WTC11 (cell line): Measurements from ENCODE around the gene SUCLG1. TPM values are rescaled to one million over a fixed set of nuclear protein-coding genes. Genes with fewer than 3 reads are reported as not detected.

Experiments
- ATAC-seq: fragments of 200-7000 bp; cut with Tn5 transposase; 2 replicates; pipeline ENCODE4 v1.10.0; 2021; ENCODE audit warnings: mild to moderate bottlenecking, moderate library complexity
- CTCF ChIA-PET: fragments of 300-600 bp; sonication (Branson Sonifier 250); formaldehyde crosslinking; loops from one replicate; lab custom pipeline; 2021; ENCODE audit warnings: antibody characterized with exemption; lab: Charles Lee
- POLR2A ChIA-PET: fragments of 350-600 bp; sonication (Branson Sonifier 250); formaldehyde crosslinking; loops from one replicate; lab custom pipeline; 2021; ENCODE audit warnings: antibody characterized with exemption; lab: Charles Lee
- DNase-seq: peaks from one replicate; pipeline ENCODE4 v3.0.0; 2021; ENCODE audit warnings: low spot score
- H3K27ac Mint-ChIP-seq: 2 replicates; pipeline ENCODE4 v1.8.0; 2021; ENCODE audit warnings: mixed read lengths
- H3K27me3 Mint-ChIP-seq: 2 replicates; pipeline ENCODE4 v1.8.0; 2021; ENCODE audit warnings: low read depth, mild to moderate bottlenecking, moderate library complexity, mixed read lengths
- H3K36me3 Mint-ChIP-seq: 2 replicates; pipeline ENCODE4 v1.8.0; 2021; ENCODE audit warnings: mixed read lengths
- H3K4me1 Mint-ChIP-seq: 2 replicates; pipeline ENCODE4 v1.8.0; 2022; ENCODE audit warnings: mixed read lengths
- H3K4me3 Mint-ChIP-seq: 2 replicates; pipeline ENCODE4 v1.8.0; 2021; ENCODE audit warnings: mild to moderate bottlenecking, moderate library complexity, mixed read lengths
- H3K9me3 Mint-ChIP-seq: 2 replicates; pipeline ENCODE4 v1.8.0; 2021; ENCODE audit warnings: mixed read lengths
- AFF4 ChIP-seq: sonication (generic); formaldehyde crosslinking; IDR thresholded peaks from 2 replicates; pipeline ENCODE4 v1.8.1; 2023; ENCODE audit warnings: mild to moderate bottlenecking, missing genetic modification reagents, borderline replicate concordance
- CBFB ChIP-seq: sonication (generic); formaldehyde crosslinking; IDR thresholded peaks from 2 replicates; pipeline ENCODE4 v1.8.1; 2022; ENCODE audit warnings: mild to moderate bottlenecking, low read depth, missing genetic modification reagents
- CREB1 ChIP-seq: sonication (generic); formaldehyde crosslinking; IDR thresholded peaks from 2 replicates; pipeline ENCODE4 v1.8.0; 2023; ENCODE audit warnings: mild to moderate bottlenecking, missing genetic modification reagents
- CTCF ChIP-seq: fragments of 200-600 bp; IDR thresholded peaks from 2 replicates; pipeline ENCODE4 v1.8.0; 2022; ENCODE audit warnings: antibody characterized with exemption
- EMX1 ChIP-seq: fragments of 250-450 bp; sonication (Bioruptor Pico); IDR thresholded peaks from 2 replicates; pipeline ENCODE4 v1.8.0; 2021; ENCODE audit warnings: mild to moderate bottlenecking
- FOXJ3 ChIP-seq: sonication (generic); formaldehyde crosslinking; IDR thresholded peaks from 2 replicates; pipeline ENCODE4 v1.9.0; 2021; ENCODE audit warnings: missing genetic modification reagents, mild to moderate bottlenecking, borderline replicate concordance
- FOXP1 ChIP-seq: sonication (generic); formaldehyde crosslinking; IDR thresholded peaks from 2 replicates; pipeline ENCODE4 v1.8.0; 2022; ENCODE audit warnings: missing genetic modification reagents, mild to moderate bottlenecking, moderate library complexity, borderline replicate concordance
- MYBL2 ChIP-seq: sonication (generic); formaldehyde crosslinking; IDR thresholded peaks from 2 replicates; pipeline ENCODE4 v1.8.1; 2023; ENCODE audit warnings: mild to moderate bottlenecking, moderate library complexity, missing genetic modification reagents
- NFE2L1 ChIP-seq: sonication (generic); formaldehyde crosslinking; IDR thresholded peaks from 2 replicates; pipeline ENCODE4 v1.8.1; 2023; ENCODE audit warnings: missing genetic modification reagents
- PRRX2 ChIP-seq: fragments of 250-450 bp; sonication (Bioruptor Pico); IDR thresholded peaks from 2 replicates; pipeline ENCODE4 v1.8.0; 2021; ENCODE audit warnings: mild to moderate bottlenecking
- TCF7 ChIP-seq: sonication (generic); formaldehyde crosslinking; IDR thresholded peaks from 2 replicates; pipeline ENCODE4 v1.8.0; 2022; ENCODE audit warnings: mild to moderate bottlenecking, low read depth, missing genetic modification reagents, moderate library complexity
- TEAD4 ChIP-seq: sonication (generic); formaldehyde crosslinking; IDR thresholded peaks from 2 replicates; pipeline ENCODE4 v1.8.0; 2022; ENCODE audit warnings: mild to moderate bottlenecking, missing genetic modification reagents
- ZNF121 ChIP-seq: sonication (generic); formaldehyde crosslinking; IDR thresholded peaks from 2 replicates; pipeline ENCODE4 v1.8.0; 2023; ENCODE audit warnings: missing genetic modification reagents
- ZNF263 ChIP-seq: sonication (generic); formaldehyde crosslinking; IDR thresholded peaks from 2 replicates; pipeline ENCODE4 v1.8.1; 2022; ENCODE audit warnings: low read depth, mild to moderate bottlenecking, moderate library complexity, missing genetic modification reagents
- ZNF396 ChIP-seq: fragments of 250-450 bp; sonication (Bioruptor Pico); IDR thresholded peaks from 2 replicates; pipeline ENCODE4 v1.8.0; 2021; ENCODE audit warnings: mild to moderate bottlenecking, moderate library complexity, borderline replicate concordance
- ZNF423 ChIP-seq: fragments of 250-450 bp; sonication (Bioruptor Pico); IDR thresholded peaks from 2 replicates; pipeline ENCODE4 v2.1.2; 2022; ENCODE audit warnings: mild to moderate bottlenecking, moderate library complexity
- total RNA-seq: library from RNA; stranded (reverse); gene quantifications from 3 replicates; pipeline ENCODE4 v1.2.3, GENCODE V29; 2021
- TF ChIP-seq, protein P1 (sequence below): fragments of 250-450 bp; sonication (Bioruptor Pico); IDR thresholded peaks from 2 replicates; pipeline ENCODE4 v1.9.0; 2021; ENCODE audit warnings: mild to moderate bottlenecking
- TF ChIP-seq, protein P2 (sequence below): sonication (generic); formaldehyde crosslinking; IDR thresholded peaks from 2 replicates; pipeline ENCODE4 v1.8.1; 2022; ENCODE audit warnings: missing genetic modification reagents, borderline replicate concordance
- TF ChIP-seq, protein P3 (sequence below): sonication (generic); formaldehyde crosslinking; IDR thresholded peaks from 2 replicates; pipeline ENCODE4 v1.8.0; 2023; ENCODE audit warnings: missing genetic modification reagents, mild to moderate bottlenecking, borderline replicate concordance
- TF ChIP-seq, protein P4 (sequence below): fragments of 250-450 bp; sonication (Bioruptor Pico); IDR thresholded peaks from 2 replicates; pipeline ENCODE4 v1.9.0; 2021; ENCODE audit warnings: moderate library complexity, mild to moderate bottlenecking, inconsistent platforms, borderline replicate concordance

SUCLG1 gene
- total RNA-seq, 1 experiment from 2014 or later: 52.4 TPM

DNA sequence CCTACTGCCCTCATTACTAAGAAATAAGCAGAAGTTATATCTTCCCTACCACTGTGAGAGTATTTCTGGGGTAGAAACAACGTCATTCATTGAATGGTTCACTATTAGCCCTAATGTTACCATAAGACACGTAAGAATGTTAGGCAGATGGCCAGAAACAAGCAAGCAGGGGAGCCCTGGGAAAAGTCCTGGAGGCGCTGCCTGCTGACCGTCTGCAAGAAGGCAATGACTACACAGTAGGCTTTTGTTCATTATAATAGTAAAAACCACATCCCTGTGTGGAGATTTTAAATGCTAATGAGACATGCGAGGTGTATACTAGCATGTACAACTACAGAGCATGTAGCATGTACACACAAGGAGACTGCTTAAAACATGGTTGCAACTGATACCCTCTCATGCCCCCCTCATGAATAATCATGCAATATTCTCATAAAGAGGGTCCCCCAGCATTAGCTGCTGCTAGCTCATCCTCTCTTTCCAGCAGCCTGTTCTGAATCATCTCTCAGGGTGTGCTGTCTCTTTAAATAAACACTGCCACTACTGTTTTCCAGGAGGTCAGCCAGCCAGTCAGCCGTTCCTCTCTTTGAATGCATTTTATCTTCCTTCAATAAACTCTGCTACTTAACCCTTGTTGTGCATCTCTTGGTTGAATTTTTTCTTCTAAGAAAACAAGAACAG, 23.6 kb downstream of the SUCLG1 start (continued):
- no peak for TF ChIP-seq AFF4 (CRISPR knock-in tag)
- TF ChIP-seq, protein P1, sequence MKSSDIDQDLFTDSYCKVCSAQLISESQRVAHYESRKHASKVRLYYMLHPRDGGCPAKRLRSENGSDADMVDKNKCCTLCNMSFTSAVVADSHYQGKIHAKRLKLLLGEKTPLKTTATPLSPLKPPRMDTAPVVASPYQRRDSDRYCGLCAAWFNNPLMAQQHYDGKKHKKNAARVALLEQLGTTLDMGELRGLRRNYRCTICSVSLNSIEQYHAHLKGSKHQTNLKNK (CRISPR knock-in tag): no peak
- TF ChIP-seq, protein P2, sequence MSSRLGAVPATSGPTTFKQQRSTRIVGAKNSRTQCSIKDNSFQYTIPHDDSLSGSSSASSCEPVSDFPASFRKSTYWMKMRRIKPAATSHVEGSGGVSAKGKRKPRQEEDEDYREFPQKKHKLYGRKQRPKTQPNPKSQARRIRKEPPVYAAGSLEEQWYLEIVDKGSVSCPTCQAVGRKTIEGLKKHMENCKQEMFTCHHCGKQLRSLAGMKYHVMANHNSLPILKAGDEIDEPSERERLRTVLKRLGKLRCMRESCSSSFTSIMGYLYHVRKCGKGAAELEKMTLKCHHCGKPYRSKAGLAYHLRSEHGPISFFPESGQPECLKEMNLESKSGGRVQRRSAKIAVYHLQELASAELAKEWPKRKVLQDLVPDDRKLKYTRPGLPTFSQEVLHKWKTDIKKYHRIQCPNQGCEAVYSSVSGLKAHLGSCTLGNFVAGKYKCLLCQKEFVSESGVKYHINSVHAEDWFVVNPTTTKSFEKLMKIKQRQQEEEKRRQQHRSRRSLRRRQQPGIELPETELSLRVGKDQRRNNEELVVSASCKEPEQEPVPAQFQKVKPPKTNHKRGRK (CRISPR knock-in tag): no peak
- no peak for TF ChIP-seq EMX1 (CRISPR knock-in tag)

DNA sequence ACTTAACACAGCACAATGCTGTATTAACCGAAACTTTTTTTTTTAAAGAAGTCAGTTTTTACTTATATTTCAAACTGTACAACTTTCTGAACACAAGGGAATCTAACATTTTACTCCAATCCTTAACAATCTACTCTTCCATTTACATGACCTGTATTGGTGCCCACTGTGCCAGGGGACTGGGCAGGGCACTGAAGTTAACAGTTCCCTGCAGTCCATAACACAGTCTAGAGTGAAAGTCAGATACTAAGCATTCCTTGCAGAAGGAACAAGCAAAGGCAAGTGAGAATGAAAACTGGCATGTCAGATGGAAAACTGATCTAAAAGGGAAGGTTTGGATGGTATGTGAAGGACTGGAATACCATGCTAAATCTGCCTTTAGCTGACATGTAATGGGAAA, 29.8 kb downstream of the SUCLG1 start:
- ATAC-seq: no peak
- no peak for DNase-seq

GRCh38 chr2:84427235-84428138, 31.6 kb downstream of the SUCLG1 start:
- Mint-ChIP-seq H3K36me3 (peaks cover 29% of the 10 kb centered on the region), H3K9me3 (no peaks in the 10 kb centered on the region), H3K4me3 (no peak overlapping the region), H3K27ac (no peak overlapping the region), H3K27me3 (no peaks in the 10 kb centered on the region), H3K4me1 (no peaks in the 10 kb centered on the region)
- ChIA-PET CTCF (interaction anchor here (0.5 to 1.0 kb wide), 2 partner anchors 112 to 1231 kb away, joined by 3 read pairs; no protein-coding TSS in a partner anchor), POLR2A (no interaction called here)
- ATAC-seq (no peak), DNase-seq (no peak)
- TF ChIP-seq ZNF396 (no peak), CTCF (no peak), FOXP1 (CRISPR knock-in tag) (no peak), ZNF423 (CRISPR knock-in tag) (no peak), NFE2L1 (CRISPR knock-in tag) (no peak), CREB1 (CRISPR knock-in tag) (no peak), TEAD4 (CRISPR knock-in tag) (no peak)
- TF ChIP-seq, protein P3, sequence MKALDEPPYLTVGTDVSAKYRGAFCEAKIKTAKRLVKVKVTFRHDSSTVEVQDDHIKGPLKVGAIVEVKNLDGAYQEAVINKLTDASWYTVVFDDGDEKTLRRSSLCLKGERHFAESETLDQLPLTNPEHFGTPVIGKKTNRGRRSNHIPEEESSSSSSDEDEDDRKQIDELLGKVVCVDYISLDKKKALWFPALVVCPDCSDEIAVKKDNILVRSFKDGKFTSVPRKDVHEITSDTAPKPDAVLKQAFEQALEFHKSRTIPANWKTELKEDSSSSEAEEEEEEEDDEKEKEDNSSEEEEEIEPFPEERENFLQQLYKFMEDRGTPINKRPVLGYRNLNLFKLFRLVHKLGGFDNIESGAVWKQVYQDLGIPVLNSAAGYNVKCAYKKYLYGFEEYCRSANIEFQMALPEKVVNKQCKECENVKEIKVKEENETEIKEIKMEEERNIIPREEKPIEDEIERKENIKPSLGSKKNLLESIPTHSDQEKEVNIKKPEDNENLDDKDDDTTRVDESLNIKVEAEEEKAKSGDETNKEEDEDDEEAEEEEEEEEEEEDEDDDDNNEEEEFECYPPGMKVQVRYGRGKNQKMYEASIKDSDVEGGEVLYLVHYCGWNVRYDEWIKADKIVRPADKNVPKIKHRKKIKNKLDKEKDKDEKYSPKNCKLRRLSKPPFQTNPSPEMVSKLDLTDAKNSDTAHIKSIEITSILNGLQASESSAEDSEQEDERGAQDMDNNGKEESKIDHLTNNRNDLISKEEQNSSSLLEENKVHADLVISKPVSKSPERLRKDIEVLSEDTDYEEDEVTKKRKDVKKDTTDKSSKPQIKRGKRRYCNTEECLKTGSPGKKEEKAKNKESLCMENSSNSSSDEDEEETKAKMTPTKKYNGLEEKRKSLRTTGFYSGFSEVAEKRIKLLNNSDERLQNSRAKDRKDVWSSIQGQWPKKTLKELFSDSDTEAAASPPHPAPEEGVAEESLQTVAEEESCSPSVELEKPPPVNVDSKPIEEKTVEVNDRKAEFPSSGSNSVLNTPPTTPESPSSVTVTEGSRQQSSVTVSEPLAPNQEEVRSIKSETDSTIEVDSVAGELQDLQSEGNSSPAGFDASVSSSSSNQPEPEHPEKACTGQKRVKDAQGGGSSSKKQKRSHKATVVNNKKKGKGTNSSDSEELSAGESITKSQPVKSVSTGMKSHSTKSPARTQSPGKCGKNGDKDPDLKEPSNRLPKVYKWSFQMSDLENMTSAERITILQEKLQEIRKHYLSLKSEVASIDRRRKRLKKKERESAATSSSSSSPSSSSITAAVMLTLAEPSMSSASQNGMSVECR (CRISPR knock-in tag): no peak

More for the DNA sequence above, 29.8 kb downstream of the SUCLG1 start:
- no peak overlapping the region for H3K4me3 Mint-ChIP-seq
- no peak overlapping the region for H3K27ac Mint-ChIP-seq
- TF ChIP-seq TCF7 (CRISPR knock-in tag) (no peak), MYBL2 (CRISPR knock-in tag) (no peak), ZNF263 (CRISPR knock-in tag) (no peak), CBFB (CRISPR knock-in tag) (no peak), CREB1 (CRISPR knock-in tag) (no peak), PRRX2 (CRISPR knock-in tag) (no peak), ZNF121 (CRISPR knock-in tag) (no peak), FOXJ3 (no peak)
- TF ChIP-seq, protein P4, sequence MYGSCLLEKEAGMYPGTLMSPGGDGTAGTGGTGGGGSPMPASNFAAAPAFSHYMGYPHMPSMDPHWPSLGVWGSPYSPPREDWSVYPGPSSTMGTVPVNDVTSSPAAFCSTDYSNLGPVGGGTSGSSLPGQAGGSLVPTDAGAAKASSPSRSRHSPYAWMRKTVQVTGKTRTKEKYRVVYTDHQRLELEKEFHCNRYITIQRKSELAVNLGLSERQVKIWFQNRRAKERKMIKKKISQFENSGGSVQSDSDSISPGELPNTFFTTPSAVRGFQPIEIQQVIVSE (CRISPR knock-in tag): no peak
- ChIA-PET CTCF (no interaction called here), POLR2A (no interaction called here)
- H3K36me3 Mint-ChIP-seq: peaks cover 33% of the 10 kb centered on the region
- no peaks in the 10 kb centered on the region for H3K27me3 Mint-ChIP-seq
- peaks cover 3% of the 10 kb centered on the region for H3K4me1 Mint-ChIP-seq
- no peaks in the 10 kb centered on the region for H3K9me3 Mint-ChIP-seq
